Activated CD8-positive, alpha-beta memory T cell treated with anti-CD3 and anti-CD28 coated beads, Interleukin-2, amount 50 U/mL, for 48 hours (primary cell): ENCODE results near the gene IL1RN.

Source experiments
- DNase-seq: peaks from one replicate; pipeline ENCODE4 v3.0.0-alpha.2; 2020

IL1RN gene

GRCh38 chr2:113104054-113104611 is 23.3 kb upstream of the IL1RN start:
- DNase-seq = peak; percentile 67

GRCh38 chr2:113105047-113105785 is 22.2 kb upstream of the IL1RN start:
- DNase-seq = peak; percentile 63

GRCh38 chr2:113111121-113111520 is 16.3 kb upstream of the IL1RN start:
- no peak for DNase-seq

- DNase-seq = no peak
Measured at GRCh38 chr2:113111823-113112287, 15.5 kb upstream of the IL1RN start.

- no peak for DNase-seq
Measured at GRCh38 chr2:113112441-113112840, 15.0 kb upstream of the IL1RN start.

- no peak for DNase-seq
Measured at GRCh38 chr2:113112871-113113270, 14.5 kb upstream of the IL1RN start.

- no peak for DNase-seq
Measured at GRCh38 chr2:113113807-113114206, 13.6 kb upstream of the IL1RN start.

- DNase-seq = no peak
Measured at GRCh38 chr2:113114224-113114945, 13.0 kb upstream of the IL1RN start.

GRCh38 chr2:113114996-113115395 is 12.4 kb upstream of the IL1RN start:
- DNase-seq = no peak

- peak; percentile 50 for DNase-seq
Measured at GRCh38 chr2:113116100-113116958, 11.1 kb upstream of the IL1RN start.

GRCh38 chr2:113117541-113118262 is 9.7 kb upstream of the IL1RN start:
- DNase-seq = peak; percentile 73

- DNase-seq = no peak
Measured at GRCh38 chr2:113118263-113118657, 9.1 kb upstream of the IL1RN start.

- no peak for DNase-seq
Measured at GRCh38 chr2:113119111-113119510, 8.3 kb upstream of the IL1RN start.

GRCh38 chr2:113120861-113121260 is 6.5 kb upstream of the IL1RN start:
- DNase-seq = no peak

GRCh38 chr2:113122364-113122763 is 5.0 kb upstream of the IL1RN start:
- no peak for DNase-seq

GRCh38 chr2:113123726-113124125 is 3.7 kb upstream of the IL1RN start:
- no peak for DNase-seq

GRCh38 chr2:113124181-113124961 is 3.0 kb upstream of the IL1RN start:
- no peak for DNase-seq

GRCh38 chr2:113124984-113125855 is 2.2 kb upstream of the IL1RN start:
- DNase-seq = no peak

GRCh38 chr2:113127646-113128570 is 510 bp downstream of the IL1RN start:
- DNase-seq = no peak
